ENCODE measurements around the gene PLCD3.

PLCD3 gene

GRCh38 chr17:45098869-45099616 lies 33.3 kb downstream of the PLCD3 start:
- peak; percentile 38 to 91 for DNase-seq

DNA sequence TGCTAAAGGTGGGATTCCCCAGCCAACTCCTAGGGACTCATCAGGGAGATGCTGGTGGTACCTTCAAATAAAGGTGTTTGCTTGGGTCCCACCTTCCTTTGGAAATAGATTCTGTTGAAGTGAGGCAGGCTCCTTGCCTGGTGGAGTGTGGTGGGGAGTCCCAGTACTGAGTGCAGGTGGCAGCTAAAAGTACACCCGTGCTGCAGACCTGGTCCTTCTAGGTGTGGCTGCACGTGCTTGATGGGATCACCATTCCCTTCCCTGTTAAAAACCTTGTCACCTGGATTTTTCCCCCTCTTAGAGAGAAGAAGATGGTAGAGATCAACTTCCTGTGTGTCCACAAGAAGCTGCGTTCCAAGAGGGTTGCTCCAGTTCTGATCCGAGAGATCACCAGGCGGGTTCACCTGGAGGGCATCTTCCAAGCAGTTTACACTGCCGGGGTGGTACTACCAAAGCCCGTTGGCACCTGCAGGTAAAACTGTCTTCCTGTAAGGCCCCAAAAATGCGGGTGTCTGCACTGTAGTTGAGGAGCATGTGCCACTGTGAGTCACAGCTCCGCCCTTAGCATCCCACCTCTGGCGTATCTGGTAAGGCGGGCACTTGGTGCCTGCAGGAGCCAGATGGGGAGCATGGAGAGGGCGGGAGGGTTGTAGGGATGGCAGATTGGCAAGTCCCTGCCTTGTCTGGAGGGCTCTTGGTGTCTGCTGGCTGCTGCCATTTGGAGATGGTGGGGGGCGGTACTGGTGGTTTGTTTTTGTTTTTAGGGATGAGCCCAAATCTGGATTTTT lies 34.0 kb downstream of the PLCD3 start:
- no peak for DNase-seq

DNA sequence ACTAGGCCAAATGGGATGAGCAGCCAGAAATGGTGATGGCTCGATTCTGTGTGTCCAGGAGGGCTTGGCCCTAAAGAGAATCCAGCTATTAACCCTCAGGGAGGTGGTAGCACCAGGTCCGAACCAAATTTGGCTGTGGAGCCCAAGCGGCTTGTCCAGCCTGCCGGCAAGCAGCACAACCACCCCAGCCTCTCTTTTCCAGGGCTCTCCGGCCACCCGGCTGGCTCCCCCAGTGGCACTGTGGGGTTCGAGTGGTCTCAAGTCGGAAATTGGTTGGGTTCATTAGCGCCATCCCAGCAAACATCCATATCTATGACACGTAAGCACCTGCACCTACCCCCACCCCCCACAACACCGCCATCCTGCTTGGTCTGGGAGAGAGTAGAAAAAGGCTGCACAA lies 35.4 kb downstream of the PLCD3 start:
- no peak for DNase-seq

DNA sequence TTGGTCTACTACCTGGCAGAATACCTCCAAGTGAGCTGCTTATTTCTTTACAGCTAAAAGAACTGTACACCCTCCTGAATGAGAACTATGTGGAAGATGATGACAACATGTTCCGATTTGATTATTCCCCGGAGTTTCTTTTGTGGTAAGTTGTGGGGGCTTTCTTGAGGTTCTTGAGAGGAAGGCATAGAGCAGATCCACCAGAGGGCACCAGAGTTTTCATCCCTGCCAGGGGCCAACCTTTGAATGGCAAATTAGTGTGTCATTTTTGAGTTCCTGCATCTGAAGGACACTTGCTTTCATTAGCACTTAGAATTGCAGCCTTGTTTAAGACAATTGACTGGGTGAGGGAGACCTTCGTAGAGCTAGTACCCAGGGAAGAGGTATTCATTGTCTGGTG lies 36.2 kb downstream of the PLCD3 start:
- peak in 1 of 2 experiments; percentile 22 for DNase-seq

GRCh38 chr17:45093444-45094110 lies 38.7 kb downstream of the PLCD3 start:
- no peak for DNase-seq

GRCh38 chr17:45092911-45093430 lies 39.3 kb downstream of the PLCD3 start:
- DNase-seq = no peak

DNA sequence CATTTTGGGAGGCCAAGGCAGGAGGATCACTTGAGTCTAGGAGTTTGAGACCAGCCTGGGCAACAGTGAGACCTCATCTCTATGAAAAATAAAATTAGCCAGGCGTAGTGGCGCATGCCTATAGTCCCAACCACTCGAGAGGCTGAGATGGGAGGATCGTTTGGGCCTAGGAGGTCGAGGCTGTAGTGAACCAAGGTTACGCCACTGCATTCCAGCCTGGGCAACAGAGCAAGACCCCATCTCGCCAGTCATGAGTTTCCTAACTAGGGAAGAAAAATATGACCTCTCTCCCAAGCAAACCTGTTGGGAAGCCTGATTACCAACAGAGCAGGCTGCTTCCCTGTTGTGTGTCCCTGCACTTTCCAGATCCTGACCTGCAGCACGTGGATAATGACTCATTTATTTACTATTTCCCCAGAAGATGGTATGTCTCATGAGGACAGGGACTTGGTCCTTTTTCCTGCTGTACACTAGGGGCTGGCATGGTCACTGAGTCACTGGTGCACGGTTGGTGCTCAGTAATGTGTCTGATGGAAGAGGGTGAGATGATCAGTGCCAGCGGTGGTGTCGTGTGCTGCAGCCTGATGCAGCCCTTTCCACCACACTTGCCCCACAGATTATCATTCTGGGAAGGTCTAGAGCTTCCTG lies 40.4 kb downstream of the PLCD3 start:
- no peak for DNase-seq

DNA sequence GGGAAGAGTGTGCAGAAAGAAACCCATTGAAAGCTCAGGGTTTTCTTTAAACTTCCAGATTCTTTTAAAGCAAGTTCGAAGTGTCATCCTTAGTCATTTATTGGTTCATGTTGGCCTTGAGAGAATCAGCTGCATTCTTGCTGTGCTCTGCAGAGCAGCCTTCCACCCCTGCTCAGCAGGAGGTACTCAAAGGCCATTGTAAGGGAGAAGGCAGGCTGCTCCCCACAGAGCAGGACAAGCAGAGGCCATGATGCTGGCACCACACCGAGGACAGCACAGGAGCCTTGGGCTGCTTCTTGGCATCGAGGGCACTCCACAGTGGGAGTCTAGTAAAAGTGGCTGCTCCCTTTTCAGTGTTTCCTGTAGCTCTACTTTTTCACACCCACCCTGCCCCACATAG lies 41.6 kb downstream of the PLCD3 start:
- no peak for DNase-seq

DNA sequence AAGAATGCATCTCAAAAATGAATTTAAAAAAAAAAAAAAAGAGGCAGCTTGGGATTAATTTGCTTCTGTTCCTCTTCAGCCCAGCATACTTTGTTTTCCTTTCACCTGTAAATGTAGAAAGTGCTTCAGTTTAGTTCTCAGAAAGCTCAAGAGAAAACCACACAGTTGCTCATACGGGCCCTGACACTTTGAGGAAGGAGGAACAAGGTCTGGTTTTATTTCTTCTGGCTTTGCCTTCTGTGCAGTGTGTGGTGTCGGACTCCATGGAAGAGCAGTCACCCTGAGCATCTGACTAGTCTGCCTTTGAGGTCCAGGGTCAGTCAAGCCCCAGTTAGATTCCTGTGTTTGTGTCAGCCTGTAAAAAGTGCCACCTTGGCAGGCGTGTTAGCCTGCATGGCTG lies 43.6 kb downstream of the PLCD3 start:
- no peak for DNase-seq

DNA sequence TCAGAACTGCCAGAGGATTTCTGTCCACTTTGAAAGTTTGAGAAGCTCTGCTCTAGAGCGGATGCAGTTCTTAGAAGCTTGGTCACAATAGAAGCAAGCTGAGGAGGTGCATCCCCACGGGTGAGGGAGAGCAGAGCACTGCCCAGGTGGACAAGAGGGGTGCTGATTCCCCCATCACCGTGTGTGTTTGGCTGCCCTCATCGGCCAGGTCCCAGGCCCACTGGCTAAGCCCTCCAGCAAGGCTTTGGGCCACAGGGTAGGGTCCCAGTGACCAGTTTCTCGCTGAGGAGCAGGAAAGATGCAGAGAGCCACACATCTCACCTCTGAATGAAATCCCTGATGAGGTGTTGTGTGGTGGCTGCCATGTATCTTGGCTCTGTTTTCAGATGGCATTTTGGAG lies 44.3 kb downstream of the PLCD3 start:
- no peak for DNase-seq

DNA sequence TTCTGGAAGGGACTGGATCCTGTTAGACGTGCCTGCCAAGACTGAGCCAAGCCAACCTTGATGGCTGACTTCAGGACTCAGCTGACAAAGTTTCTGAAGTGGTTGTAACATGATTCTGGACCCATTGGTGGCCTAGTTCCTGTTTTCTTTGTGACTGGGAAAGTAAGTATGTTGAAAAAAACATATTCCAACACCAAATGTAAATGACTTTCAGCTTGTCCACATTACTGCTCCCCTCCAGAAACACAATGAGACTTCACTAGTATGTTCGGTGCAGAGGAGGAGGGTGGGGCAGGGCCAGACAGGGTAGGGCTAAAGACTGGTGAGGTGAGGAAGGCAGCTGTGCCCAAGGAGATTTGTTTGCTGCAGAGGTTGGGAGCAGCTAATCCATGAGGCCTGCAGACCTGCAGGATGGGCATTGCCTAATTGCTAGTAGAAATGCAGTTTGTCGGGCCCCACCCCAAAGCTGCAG lies 44.8 kb downstream of the PLCD3 start:
- DNase-seq = no peak

GRCh38 chr17:45086865-45087503 lies 45.3 kb downstream of the PLCD3 start:
- no peak for DNase-seq

DNA sequence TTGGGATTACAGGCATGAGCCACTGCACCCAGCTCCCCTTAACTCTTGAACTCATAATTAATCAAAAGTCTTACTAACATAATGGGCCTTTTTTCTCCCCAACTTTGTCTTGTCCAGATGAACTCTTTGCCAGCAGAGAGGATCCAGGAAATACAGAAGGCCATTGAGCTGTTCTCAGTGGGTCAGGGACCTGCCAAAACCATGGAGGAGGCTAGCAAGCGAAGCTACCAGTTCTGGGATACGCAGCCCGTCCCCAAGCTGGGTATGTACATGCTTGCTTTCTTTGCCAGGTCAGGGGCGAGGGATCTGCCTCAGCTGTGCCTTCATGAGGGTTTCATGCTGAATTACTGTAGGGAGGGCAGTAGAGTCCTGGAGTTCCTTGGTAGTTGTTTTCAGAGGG lies 45.9 kb downstream of the PLCD3 start:
- DNase-seq = no peak

DNA sequence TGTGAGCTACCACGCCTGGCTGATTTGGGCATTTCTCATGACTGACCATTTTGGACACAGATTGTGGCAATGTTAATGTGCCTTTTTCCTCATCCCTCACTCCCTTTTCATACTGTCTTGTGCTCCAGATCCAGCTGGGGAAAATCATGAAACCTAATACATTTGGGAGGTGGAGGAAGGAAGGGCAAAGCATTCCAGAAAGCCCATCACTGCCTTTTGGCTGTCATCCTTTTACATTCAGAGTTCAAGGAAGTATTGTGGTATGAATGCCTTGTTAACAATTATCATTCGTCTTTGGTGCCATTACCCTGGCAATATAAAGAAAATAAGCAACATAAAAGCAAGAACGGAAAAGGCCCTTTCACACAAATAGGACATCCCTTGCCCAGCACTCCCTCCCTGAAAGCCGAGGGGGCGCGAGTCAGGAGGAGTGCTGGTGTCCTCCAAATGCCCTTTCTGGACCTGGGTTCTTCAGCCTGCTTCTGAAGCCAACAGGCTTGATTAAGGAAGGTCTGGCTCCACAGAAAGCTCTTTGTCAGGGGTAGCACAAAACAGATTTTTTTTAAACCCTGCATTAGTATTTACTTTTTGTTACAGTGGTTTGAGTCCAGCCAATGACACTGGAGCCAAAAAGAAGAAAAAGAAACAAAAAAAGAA lies 51.1 kb downstream of the PLCD3 start:
- no peak for DNase-seq

GRCh38 chr17:45077643-45078042 lies 54.7 kb downstream of the PLCD3 start:
- DNase-seq = no peak

- DNase-seq = no peak
Measured at GRCh38 chr17:45073414-45074070, 58.8 kb downstream of the PLCD3 start.

DNA sequence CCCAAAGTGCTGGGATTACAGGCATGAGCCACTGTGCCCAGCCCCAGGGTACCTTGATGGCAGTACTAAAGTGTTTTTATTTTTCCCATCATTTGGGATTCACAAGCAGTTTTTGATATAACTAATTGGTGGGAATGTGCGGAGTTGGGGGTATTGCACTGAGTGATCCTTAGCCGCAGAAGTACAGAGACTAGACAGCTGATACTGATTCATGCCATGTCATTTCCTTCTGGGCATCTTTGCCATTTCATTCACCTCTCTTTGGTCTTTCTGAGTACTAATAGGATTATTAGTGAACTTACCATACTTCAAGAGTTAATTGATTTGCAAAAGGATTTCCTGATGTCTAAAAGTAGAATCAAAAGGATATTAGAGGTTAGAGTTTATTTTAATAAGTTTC lies 61.5 kb downstream of the PLCD3 start:
- no peak for DNase-seq

GRCh38 chr17:45070001-45070400 lies 62.3 kb downstream of the PLCD3 start:
- DNase-seq = no peak

DNA sequence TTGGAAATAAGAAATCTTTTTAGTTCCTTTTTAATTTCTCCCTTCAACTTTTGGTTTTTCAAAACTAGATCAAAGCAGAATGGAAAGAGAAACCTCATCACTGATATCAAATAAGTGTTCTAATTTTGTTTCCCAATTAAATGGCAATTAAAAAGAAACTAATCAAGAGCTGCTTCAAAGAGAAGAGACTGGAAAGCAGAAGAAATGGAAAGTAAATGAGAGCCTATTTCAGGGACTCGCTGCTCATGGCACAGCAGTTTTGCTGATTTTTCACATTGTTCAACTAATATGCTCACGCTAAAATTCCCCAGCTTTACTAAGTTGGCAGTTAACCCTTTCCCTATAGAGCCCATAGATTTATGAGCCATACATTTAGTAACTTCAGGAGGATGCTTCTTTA lies 64.7 kb downstream of the PLCD3 start:
- DNase-seq = no peak

- DNase-seq = no peak
Measured at GRCh38 chr17:45063198-45063597, 69.1 kb downstream of the PLCD3 start.

GRCh38 chr17:45061606-45062205 lies 70.6 kb downstream of the PLCD3 start:
- DNase-seq = no peak

All from NCI-H526 (cell line).